Kidney tubule cell (primary cell): Measurements from ENCODE around the gene FBXL4.
A peak's percentile ranks its signal among the peaks of the same experiment; 100 is the strongest.

Source experiments
- DNase-seq: peaks from one replicate; pipeline ENCODE4 v3.0.0-alpha.2; 2018; ENCODE audit warnings: low spot score

Gene FBXL4

GRCh38 chr6:98838032-98838431 is 109.7 kb downstream of the FBXL4 start:
- no peak for DNase-seq

- no peak for DNase-seq
These were observed 110.5 kb downstream of the FBXL4 start for GRCh38 chr6:98836962-98837944.

- no peak for DNase-seq
These were observed 111.5 kb downstream of the FBXL4 start for GRCh38 chr6:98836025-98836961.

GRCh38 chr6:98835149-98836024 is 112.4 kb downstream of the FBXL4 start:
- DNase-seq = no peak

GRCh38 chr6:98834060-98835031 is 113.4 kb downstream of the FBXL4 start, which contains the start of gene POU3F2:
TSS of gene POU3F2 (plus strand) at chr6:98834574. CDS start at chr6:98834874, 300 bp downstream.
- DNase-seq = peak; percentile 77

- DNase-seq = peak; percentile 18
These were observed 114.3 kb downstream of the FBXL4 start for GRCh38 chr6:98833307-98834059.

- peak; percentile 29 for DNase-seq
These were observed 114.8 kb downstream of the FBXL4 start for GRCh38 chr6:98833057-98833306.

GRCh38 chr6:98832284-98833056 is 115.3 kb downstream of the FBXL4 start:
- DNase-seq = peak; percentile 81

GRCh38 chr6:98831959-98832283 is 115.8 kb downstream of the FBXL4 start:
- DNase-seq = no peak

- no peak for DNase-seq
These were observed 116.4 kb downstream of the FBXL4 start for GRCh38 chr6:98831057-98831958.

GRCh38 chr6:98830146-98830545 is 117.6 kb downstream of the FBXL4 start:
- no peak for DNase-seq

GRCh38 chr6:98828941-98829411 is 118.8 kb downstream of the FBXL4 start:
- DNase-seq = no peak

- no peak for DNase-seq
These were observed 119.4 kb downstream of the FBXL4 start for GRCh38 chr6:98828211-98828788.

- no peak for DNase-seq
These were observed 120.2 kb downstream of the FBXL4 start for GRCh38 chr6:98827295-98828159.

GRCh38 chr6:98825600-98826230 is 122.0 kb downstream of the FBXL4 start:
- DNase-seq = no peak
